Astrocyte (in vitro differentiated cells and primary cell): ENCODE data around the gene PTGES3L. TPM values are rescaled to one million over a fixed set of nuclear protein-coding genes. Genes with fewer than 3 reads are reported as not detected.
"Not testable (repeated sequence)": the region's sequence is repeated elsewhere in the genome, so short reads cannot be mapped to it uniquely, and the experiment has no call there.

ENCODE experiments used
- DNase-seq: peaks from one replicate; pipeline ENCODE4 v3.0.0-alpha.2; 2010; ENCODE audit warnings: low read depth
- FAIRE-seq: peaks from 2 replicates; lab custom pipeline; 2011; peaks lifted over from hg19 to GRCh38; lab: Jason Lieb, UNC
- H2AFZ ChIP-seq: 2 replicates; pipeline ENCODE4 v1.6.0; 2012; ENCODE audit warnings: low read depth, low read length, inconsistent platforms
- H3K27ac ChIP-seq: 2 replicates; pipeline ENCODE4 v1.5.1; 2011; ENCODE audit warnings: low read depth, low read length, inconsistent platforms
- H3K27me3 ChIP-seq: 2 replicates; pipeline ENCODE4 v1.6.0; 2011; ENCODE audit warnings: low read length, inconsistent platforms; ENCODE audit not compliant: insufficient read depth
- H3K36me3 ChIP-seq: 2 replicates; pipeline ENCODE4 v1.5.1; 2011; ENCODE audit warnings: low read length, inconsistent platforms; ENCODE audit not compliant: insufficient read depth
- H3K4me1 ChIP-seq: 2 replicates; pipeline ENCODE4 v1.5.1; 2011; ENCODE audit warnings: low read length, inconsistent platforms; ENCODE audit not compliant: insufficient read depth
- H3K4me2 ChIP-seq: 2 replicates; pipeline ENCODE4 v1.6.0; 2012; ENCODE audit warnings: low read length, inconsistent platforms
- H3K4me3 ChIP-seq: 2 replicates; pipeline ENCODE4 v1.5.1; 2011; ENCODE audit warnings: low read depth, mild to moderate bottlenecking, low read length, inconsistent platforms; ENCODE audit not compliant: insufficient read depth
- H3K79me2 ChIP-seq: 2 replicates; pipeline ENCODE4 v1.6.0; 2012; ENCODE audit warnings: mild to moderate bottlenecking, low read length, inconsistent platforms; ENCODE audit not compliant: insufficient read depth
- H3K9ac ChIP-seq: 2 replicates; pipeline ENCODE4 v1.6.0; 2012; ENCODE audit warnings: mild to moderate bottlenecking, low read length, inconsistent platforms
- H3K9me3 ChIP-seq: 2 replicates; pipeline ENCODE4 v1.5.1; 2012; ENCODE audit warnings: low read depth, mild to moderate bottlenecking, low read length, inconsistent platforms; ENCODE audit not compliant: insufficient read depth
- H4K20me1 ChIP-seq: 2 replicates; pipeline ENCODE4 v1.6.0; 2012; ENCODE audit warnings: low read length, inconsistent platforms; ENCODE audit not compliant: insufficient read depth
- H3K27ac Mint-ChIP-seq: one replicate; pipeline ENCODE4 v1.8.0; 2021; ENCODE audit warnings: mild to moderate bottlenecking, mixed read lengths; ENCODE audit not compliant: unreplicated experiment
- H3K27me3 Mint-ChIP-seq: one replicate; pipeline ENCODE4 v1.8.0; 2021; ENCODE audit warnings: low read depth, mixed read lengths; ENCODE audit not compliant: unreplicated experiment
- H3K36me3 Mint-ChIP-seq: one replicate; pipeline ENCODE4 v1.8.0; 2021; ENCODE audit warnings: low read depth, mixed read lengths; ENCODE audit not compliant: unreplicated experiment
- H3K4me1 Mint-ChIP-seq: one replicate; pipeline ENCODE4 v1.8.0; 2021; ENCODE audit warnings: low read depth, mixed read lengths; ENCODE audit not compliant: unreplicated experiment
- H3K4me3 Mint-ChIP-seq: one replicate; pipeline ENCODE4 v1.8.0; 2021; ENCODE audit warnings: mild to moderate bottlenecking, moderate library complexity, mixed read lengths; ENCODE audit not compliant: unreplicated experiment
- H3K9me3 Mint-ChIP-seq: one replicate; pipeline ENCODE4 v1.8.0; 2021; ENCODE audit warnings: mild to moderate bottlenecking, mixed read lengths; ENCODE audit not compliant: unreplicated experiment
- CTCF ChIP-seq: IDR thresholded peaks from 2 replicates; pipeline ENCODE4 v1.5.1; 2011; ENCODE audit warnings: low read depth, mild to moderate bottlenecking, inconsistent platforms, low read length, moderate library complexity; ENCODE audit not compliant: insufficient read depth
- EZH2 ChIP-seq: IDR thresholded peaks from 2 replicates; pipeline ENCODE4 v1.6.1; 2012; ENCODE audit warnings: mild to moderate bottlenecking, low read length, inconsistent platforms; ENCODE audit not compliant: insufficient read depth
- total RNA-seq: library from RNA; stranded (reverse); gene quantifications from 2 replicates; pipeline ENCODE4 v1.2.1, GENCODE V29; 2021

PTGES3L gene
- total RNA-seq, 1 donor from 2014 or later = 5.1 TPM

GRCh38 chr17:42997984-42998938 is 18.4 kb upstream of the PTGES3L start, which contains the start of gene RPL27:
RPL27 (plus strand) TSS chr17:42998419; CDS start chr17:42998751, 332 bp downstream.
- TF ChIP-seq EZH2 (no peak), CTCF (peak; percentile 83)
- Histone ChIP-seq H3K36me3 (peaks cover 26% of the 10 kb centered on the region), H3K9me3 (no peaks in the 10 kb centered on the region), H3K9ac (peak within 1 kb of the TSS; percentile 96), H3K4me1 (peaks cover 31% of the 10 kb centered on the region), H3K27ac (peak within 1 kb of the TSS; percentile 93), H3K4me3 (peak within 1 kb of the TSS; percentile 98), H4K20me1 (peaks cover 46% of the 10 kb centered on the region), H3K79me2 (peaks cover 37% of the 10 kb centered on the region), H2AFZ (peak within 1 kb of the TSS; percentile 69), H3K4me2 (peak within 1 kb of the TSS; percentile 96), H3K27me3 (no peaks in the 10 kb centered on the region)
- H3K9me3 Mint-ChIP-seq = no peaks in the 10 kb centered on the region
- peak; percentile 69 for FAIRE-seq
- H3K36me3 Mint-ChIP-seq = peaks cover 34% of the 10 kb centered on the region
- peak within 1 kb of the TSS; percentile 99 for H3K4me3 Mint-ChIP-seq
- peak within 1 kb of the TSS; percentile 99 for H3K27ac Mint-ChIP-seq
- no peaks in the 10 kb centered on the region for H3K27me3 Mint-ChIP-seq
- peak; percentile 100 for DNase-seq
- H3K4me1 Mint-ChIP-seq = peaks cover 27% of the 10 kb centered on the region

- H3K4me2 ChIP-seq = peak overlapping the region; percentile 78
- peak overlapping the region; percentile 99 for H3K4me3 Mint-ChIP-seq
- H3K27ac Mint-ChIP-seq = peak overlapping the region; percentile 99
- H3K9me3 Mint-ChIP-seq = no peaks in the 10 kb centered on the region
- TF ChIP-seq EZH2 (no peak), CTCF (no peak)
- peaks cover 35% of the 10 kb centered on the region for H3K79me2 ChIP-seq
- H3K9me3 ChIP-seq = no peaks in the 10 kb centered on the region
- H3K27me3 Mint-ChIP-seq = no peaks in the 10 kb centered on the region
- H3K4me3 ChIP-seq = peak overlapping the region; percentile 43
- DNase-seq (no peak), FAIRE-seq (no peak)
- H4K20me1 ChIP-seq = peaks cover 38% of the 10 kb centered on the region
- no peaks in the 10 kb centered on the region for H3K27me3 ChIP-seq
- H3K9ac ChIP-seq = peak overlapping the region; percentile 64
- peak overlapping the region; percentile 38 for H3K27ac ChIP-seq
- peaks cover 29% of the 10 kb centered on the region for H3K4me1 ChIP-seq
- H3K4me1 Mint-ChIP-seq = peaks cover 25% of the 10 kb centered on the region
- peaks cover 27% of the 10 kb centered on the region for H3K36me3 ChIP-seq
- peaks cover 29% of the 10 kb centered on the region for H3K36me3 Mint-ChIP-seq
- peak overlapping the region; percentile 16 for H2AFZ ChIP-seq
Measured at GRCh38 chr17:42997390-42997983, 17.6 kb upstream of the PTGES3L start.

GRCh38 chr17:42993913-42994312 is 14.0 kb upstream of the PTGES3L start:
- not testable (repeated sequence) for H3K4me2 ChIP-seq, H3K9me3 ChIP-seq, H3K4me3 ChIP-seq, DNase-seq, FAIRE-seq, H3K27me3 Mint-ChIP-seq, H3K27me3 ChIP-seq, H3K79me2 ChIP-seq, H3K9me3 Mint-ChIP-seq, H4K20me1 ChIP-seq, H3K27ac ChIP-seq, H3K4me3 Mint-ChIP-seq, H3K27ac Mint-ChIP-seq, H3K9ac ChIP-seq, H2AFZ ChIP-seq
- peaks cover 14% of the 10 kb centered on the region for H3K4me1 ChIP-seq
- H3K36me3 ChIP-seq = peaks cover 30% of the 10 kb centered on the region
- peaks cover 19% of the 10 kb centered on the region for H3K36me3 Mint-ChIP-seq
- H3K4me1 Mint-ChIP-seq = peaks cover 15% of the 10 kb centered on the region
